ENCODE data around the gene COL8A1. TPM values are rescaled to one million over a fixed set of nuclear protein-coding genes. Genes with fewer than 3 reads are reported as not detected.
A peak's percentile ranks its signal among the peaks of the same experiment; 100 is the strongest.

The COL8A1 gene
- total and polyA plus RNA-seq, 9 of the 15 experiments (the other 6 are each of a cell fraction or from before 2014, with no cell fraction given) = 0.07 TPM; not detected in 8

DNA sequence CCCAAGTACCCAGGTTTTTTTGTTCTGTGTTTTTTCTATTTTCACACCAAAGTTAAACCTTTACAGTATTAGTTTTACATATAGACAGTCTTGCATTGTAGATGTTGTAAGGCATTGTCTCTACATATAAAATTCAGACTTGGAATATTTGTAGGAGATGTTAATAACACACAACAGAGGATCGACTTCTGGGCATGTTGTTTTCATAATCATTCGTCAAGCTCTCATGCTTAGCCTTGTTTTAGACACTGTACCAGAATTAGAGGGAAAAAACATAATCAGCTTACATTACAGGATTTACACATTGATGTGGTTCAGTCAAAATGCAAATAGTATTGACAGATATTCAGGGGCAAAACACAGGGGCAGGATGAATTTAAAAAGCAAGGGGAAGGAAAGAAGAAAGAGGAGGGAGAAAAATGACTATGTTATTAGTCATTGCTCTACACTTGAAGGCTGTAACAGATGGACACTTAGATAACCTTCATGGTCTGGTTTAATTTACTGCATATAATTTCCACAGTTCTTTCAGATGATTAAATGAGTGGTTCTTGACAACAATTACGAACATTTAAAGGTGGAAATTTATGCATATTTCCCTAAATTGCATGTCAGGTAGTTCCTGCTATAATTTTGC, 186.7 kb downstream of the COL8A1 start (continued):
- TF ChIP-seq, protein P1, sequence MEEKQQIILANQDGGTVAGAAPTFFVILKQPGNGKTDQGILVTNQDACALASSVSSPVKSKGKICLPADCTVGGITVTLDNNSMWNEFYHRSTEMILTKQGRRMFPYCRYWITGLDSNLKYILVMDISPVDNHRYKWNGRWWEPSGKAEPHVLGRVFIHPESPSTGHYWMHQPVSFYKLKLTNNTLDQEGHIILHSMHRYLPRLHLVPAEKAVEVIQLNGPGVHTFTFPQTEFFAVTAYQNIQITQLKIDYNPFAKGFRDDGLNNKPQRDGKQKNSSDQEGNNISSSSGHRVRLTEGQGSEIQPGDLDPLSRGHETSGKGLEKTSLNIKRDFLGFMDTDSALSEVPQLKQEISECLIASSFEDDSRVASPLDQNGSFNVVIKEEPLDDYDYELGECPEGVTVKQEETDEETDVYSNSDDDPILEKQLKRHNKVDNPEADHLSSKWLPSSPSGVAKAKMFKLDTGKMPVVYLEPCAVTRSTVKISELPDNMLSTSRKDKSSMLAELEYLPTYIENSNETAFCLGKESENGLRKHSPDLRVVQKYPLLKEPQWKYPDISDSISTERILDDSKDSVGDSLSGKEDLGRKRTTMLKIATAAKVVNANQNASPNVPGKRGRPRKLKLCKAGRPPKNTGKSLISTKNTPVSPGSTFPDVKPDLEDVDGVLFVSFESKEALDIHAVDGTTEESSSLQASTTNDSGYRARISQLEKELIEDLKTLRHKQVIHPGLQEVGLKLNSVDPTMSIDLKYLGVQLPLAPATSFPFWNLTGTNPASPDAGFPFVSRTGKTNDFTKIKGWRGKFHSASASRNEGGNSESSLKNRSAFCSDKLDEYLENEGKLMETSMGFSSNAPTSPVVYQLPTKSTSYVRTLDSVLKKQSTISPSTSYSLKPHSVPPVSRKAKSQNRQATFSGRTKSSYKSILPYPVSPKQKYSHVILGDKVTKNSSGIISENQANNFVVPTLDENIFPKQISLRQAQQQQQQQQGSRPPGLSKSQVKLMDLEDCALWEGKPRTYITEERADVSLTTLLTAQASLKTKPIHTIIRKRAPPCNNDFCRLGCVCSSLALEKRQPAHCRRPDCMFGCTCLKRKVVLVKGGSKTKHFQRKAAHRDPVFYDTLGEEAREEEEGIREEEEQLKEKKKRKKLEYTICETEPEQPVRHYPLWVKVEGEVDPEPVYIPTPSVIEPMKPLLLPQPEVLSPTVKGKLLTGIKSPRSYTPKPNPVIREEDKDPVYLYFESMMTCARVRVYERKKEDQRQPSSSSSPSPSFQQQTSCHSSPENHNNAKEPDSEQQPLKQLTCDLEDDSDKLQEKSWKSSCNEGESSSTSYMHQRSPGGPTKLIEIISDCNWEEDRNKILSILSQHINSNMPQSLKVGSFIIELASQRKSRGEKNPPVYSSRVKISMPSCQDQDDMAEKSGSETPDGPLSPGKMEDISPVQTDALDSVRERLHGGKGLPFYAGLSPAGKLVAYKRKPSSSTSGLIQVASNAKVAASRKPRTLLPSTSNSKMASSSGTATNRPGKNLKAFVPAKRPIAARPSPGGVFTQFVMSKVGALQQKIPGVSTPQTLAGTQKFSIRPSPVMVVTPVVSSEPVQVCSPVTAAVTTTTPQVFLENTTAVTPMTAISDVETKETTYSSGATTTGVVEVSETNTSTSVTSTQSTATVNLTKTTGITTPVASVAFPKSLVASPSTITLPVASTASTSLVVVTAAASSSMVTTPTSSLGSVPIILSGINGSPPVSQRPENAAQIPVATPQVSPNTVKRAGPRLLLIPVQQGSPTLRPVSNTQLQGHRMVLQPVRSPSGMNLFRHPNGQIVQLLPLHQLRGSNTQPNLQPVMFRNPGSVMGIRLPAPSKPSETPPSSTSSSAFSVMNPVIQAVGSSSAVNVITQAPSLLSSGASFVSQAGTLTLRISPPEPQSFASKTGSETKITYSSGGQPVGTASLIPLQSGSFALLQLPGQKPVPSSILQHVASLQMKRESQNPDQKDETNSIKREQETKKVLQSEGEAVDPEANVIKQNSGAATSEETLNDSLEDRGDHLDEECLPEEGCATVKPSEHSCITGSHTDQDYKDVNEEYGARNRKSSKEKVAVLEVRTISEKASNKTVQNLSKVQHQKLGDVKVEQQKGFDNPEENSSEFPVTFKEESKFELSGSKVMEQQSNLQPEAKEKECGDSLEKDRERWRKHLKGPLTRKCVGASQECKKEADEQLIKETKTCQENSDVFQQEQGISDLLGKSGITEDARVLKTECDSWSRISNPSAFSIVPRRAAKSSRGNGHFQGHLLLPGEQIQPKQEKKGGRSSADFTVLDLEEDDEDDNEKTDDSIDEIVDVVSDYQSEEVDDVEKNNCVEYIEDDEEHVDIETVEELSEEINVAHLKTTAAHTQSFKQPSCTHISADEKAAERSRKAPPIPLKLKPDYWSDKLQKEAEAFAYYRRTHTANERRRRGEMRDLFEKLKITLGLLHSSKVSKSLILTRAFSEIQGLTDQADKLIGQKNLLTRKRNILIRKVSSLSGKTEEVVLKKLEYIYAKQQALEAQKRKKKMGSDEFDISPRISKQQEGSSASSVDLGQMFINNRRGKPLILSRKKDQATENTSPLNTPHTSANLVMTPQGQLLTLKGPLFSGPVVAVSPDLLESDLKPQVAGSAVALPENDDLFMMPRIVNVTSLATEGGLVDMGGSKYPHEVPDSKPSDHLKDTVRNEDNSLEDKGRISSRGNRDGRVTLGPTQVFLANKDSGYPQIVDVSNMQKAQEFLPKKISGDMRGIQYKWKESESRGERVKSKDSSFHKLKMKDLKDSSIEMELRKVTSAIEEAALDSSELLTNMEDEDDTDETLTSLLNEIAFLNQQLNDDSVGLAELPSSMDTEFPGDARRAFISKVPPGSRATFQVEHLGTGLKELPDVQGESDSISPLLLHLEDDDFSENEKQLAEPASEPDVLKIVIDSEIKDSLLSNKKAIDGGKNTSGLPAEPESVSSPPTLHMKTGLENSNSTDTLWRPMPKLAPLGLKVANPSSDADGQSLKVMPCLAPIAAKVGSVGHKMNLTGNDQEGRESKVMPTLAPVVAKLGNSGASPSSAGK (IDR thresholded peaks at IDR 0.05) = no peak
- TF ChIP-seq FUS (optimal IDR thresholded peaks at IDR 0.05; ENCODE audit: low read depth, low read length) (no peak), ZKSCAN3 (CRISPR knock-in tag; IDR thresholded peaks at IDR 0.05) (no peak), SMAD3 (CRISPR knock-in tag; conservative IDR thresholded peaks at IDR 0.05) (no peak), SNIP1 (IDR thresholded peaks at IDR 0.05; ENCODE audit: low read depth) (no peak), HEY1 (CRISPR knock-in tag; IDR thresholded peaks at IDR 0.05; ENCODE audit: borderline replicate concordance) (no peak), SIN3A (IDR thresholded peaks at IDR 0.05; ENCODE audit: borderline replicate concordance in 2 of 2, control insufficient read depth in 1 of 2, low read depth in 2 of 2, low read length in 2 of 2) (no peak), KLF10 (CRISPR knock-in tag; IDR thresholded peaks at IDR 0.05) (no peak), NFIC (IDR thresholded peaks at IDR 0.05) (no peak), CREBBP (IDR thresholded peaks at IDR 0.05; ENCODE audit: low read depth, low read length) (no peak), HLTF (IDR thresholded peaks at IDR 0.05) (no peak), ZFX (CRISPR knock-in tag; IDR thresholded peaks at IDR 0.05) (no peak), TEAD4 (IDR thresholded peaks at IDR 0.05; ENCODE audit: low read length) (peak; percentile 85), TEAD4 (CRISPR knock-in tag; IDR thresholded peaks at IDR 0.05; ENCODE audit: borderline replicate concordance) (no peak)
- TF ChIP-seq, protein P2, sequence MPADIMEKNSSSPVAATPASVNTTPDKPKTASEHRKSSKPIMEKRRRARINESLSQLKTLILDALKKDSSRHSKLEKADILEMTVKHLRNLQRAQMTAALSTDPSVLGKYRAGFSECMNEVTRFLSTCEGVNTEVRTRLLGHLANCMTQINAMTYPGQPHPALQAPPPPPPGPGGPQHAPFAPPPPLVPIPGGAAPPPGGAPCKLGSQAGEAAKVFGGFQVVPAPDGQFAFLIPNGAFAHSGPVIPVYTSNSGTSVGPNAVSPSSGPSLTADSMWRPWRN (IDR thresholded peaks at IDR 0.05; ENCODE audit: low read depth) = no peak
- TF ChIP-seq, protein P3, sequence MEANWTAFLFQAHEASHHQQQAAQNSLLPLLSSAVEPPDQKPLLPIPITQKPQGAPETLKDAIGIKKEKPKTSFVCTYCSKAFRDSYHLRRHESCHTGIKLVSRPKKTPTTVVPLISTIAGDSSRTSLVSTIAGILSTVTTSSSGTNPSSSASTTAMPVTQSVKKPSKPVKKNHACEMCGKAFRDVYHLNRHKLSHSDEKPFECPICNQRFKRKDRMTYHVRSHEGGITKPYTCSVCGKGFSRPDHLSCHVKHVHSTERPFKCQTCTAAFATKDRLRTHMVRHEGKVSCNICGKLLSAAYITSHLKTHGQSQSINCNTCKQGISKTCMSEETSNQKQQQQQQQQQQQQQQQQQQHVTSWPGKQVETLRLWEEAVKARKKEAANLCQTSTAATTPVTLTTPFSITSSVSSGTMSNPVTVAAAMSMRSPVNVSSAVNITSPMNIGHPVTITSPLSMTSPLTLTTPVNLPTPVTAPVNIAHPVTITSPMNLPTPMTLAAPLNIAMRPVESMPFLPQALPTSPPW (CRISPR knock-in tag; IDR thresholded peaks at IDR 0.05) = no peak
